K562 (cell line): ENCODE data around the gene ICA1. TPM values are rescaled to one million over a fixed set of nuclear protein-coding genes. Genes with fewer than 3 reads are reported as not detected.

Source experiments
- TAL1 ChIP-seq: fragments of 450-650 bp; IDR thresholded peaks from 2 replicates; pipeline ENCODE4 v1.6.1; 2016; ENCODE audit warnings: mild to moderate bottlenecking
- polyA plus RNA-seq, 8 experiments: library from polyadenylated mRNA; depleted of rRNA in 4 of 8; stranded (reverse) in 5 of 8; unstranded in 3 of 8; fragments of >200 nt; fragmentation: Nextera tagmentation in 2 of 8; fragmentation: Illumina TruSeq in 1 of 8; extraction: Ambion mirVana in 2 of 8; extraction: Trizol in 1 of 8; gene quantifications; 2 replicates each; pipeline versions ENCODE4 v1.2.1 to v1.2.3, GENCODE V29; 2011 to 2014; ENCODE audit warnings: inconsistent platforms in 1 of 8, missing spikeins in 1 of 8
- total RNA-seq, 7 experiments: library from RNA; depleted of rRNA in 6 of 7; stranded (reverse); fragments of >200 nt in 6 of 7; fragmentation: Illumina TruSeq in 2 of 7; extraction: Trizol in 2 of 7; gene quantifications; 2 replicates each; pipeline versions ENCODE4 v1.2.1 to v1.2.3, GENCODE V29; 2011 to 2021; ENCODE audit warnings: low replicate concordance in 1 of 7
- TF ChIP-seq, protein P1 (sequence below): fragments of 200-600 bp; sonication (generic); IDR thresholded peaks from one replicate; pipeline ENCODE4 v1.6.1; 2012; ENCODE audit warnings: mild to moderate bottlenecking, low read depth, low read length, inconsistent platforms

The ICA1 gene
- total and polyA plus RNA-seq, 9 of the 15 experiments (the other 6 are each of a cell fraction or from before 2014, with no cell fraction given): 7.1 to 22.3 (median 16.4) TPM

DNA sequence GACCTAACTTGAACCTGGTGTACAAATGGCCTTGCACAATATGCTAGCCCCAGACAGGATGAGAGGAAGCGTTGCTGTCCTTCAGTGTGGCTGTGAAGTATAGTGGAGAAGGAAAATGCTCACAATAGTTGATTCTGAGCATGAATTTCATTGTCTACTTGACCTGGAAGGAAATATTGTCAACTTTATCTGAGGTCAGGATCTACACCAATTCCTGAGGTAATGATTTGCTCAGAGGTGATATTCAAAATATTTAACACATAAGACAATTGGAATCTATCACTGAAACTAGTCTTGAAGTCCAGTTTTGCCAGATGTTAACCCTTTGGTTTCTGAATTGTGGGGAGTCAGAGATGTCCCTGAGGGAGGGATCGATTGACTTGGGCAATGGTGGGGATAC lies 20.9 kb upstream of the ICA1 start (continued):
- TF ChIP-seq, protein P1, sequence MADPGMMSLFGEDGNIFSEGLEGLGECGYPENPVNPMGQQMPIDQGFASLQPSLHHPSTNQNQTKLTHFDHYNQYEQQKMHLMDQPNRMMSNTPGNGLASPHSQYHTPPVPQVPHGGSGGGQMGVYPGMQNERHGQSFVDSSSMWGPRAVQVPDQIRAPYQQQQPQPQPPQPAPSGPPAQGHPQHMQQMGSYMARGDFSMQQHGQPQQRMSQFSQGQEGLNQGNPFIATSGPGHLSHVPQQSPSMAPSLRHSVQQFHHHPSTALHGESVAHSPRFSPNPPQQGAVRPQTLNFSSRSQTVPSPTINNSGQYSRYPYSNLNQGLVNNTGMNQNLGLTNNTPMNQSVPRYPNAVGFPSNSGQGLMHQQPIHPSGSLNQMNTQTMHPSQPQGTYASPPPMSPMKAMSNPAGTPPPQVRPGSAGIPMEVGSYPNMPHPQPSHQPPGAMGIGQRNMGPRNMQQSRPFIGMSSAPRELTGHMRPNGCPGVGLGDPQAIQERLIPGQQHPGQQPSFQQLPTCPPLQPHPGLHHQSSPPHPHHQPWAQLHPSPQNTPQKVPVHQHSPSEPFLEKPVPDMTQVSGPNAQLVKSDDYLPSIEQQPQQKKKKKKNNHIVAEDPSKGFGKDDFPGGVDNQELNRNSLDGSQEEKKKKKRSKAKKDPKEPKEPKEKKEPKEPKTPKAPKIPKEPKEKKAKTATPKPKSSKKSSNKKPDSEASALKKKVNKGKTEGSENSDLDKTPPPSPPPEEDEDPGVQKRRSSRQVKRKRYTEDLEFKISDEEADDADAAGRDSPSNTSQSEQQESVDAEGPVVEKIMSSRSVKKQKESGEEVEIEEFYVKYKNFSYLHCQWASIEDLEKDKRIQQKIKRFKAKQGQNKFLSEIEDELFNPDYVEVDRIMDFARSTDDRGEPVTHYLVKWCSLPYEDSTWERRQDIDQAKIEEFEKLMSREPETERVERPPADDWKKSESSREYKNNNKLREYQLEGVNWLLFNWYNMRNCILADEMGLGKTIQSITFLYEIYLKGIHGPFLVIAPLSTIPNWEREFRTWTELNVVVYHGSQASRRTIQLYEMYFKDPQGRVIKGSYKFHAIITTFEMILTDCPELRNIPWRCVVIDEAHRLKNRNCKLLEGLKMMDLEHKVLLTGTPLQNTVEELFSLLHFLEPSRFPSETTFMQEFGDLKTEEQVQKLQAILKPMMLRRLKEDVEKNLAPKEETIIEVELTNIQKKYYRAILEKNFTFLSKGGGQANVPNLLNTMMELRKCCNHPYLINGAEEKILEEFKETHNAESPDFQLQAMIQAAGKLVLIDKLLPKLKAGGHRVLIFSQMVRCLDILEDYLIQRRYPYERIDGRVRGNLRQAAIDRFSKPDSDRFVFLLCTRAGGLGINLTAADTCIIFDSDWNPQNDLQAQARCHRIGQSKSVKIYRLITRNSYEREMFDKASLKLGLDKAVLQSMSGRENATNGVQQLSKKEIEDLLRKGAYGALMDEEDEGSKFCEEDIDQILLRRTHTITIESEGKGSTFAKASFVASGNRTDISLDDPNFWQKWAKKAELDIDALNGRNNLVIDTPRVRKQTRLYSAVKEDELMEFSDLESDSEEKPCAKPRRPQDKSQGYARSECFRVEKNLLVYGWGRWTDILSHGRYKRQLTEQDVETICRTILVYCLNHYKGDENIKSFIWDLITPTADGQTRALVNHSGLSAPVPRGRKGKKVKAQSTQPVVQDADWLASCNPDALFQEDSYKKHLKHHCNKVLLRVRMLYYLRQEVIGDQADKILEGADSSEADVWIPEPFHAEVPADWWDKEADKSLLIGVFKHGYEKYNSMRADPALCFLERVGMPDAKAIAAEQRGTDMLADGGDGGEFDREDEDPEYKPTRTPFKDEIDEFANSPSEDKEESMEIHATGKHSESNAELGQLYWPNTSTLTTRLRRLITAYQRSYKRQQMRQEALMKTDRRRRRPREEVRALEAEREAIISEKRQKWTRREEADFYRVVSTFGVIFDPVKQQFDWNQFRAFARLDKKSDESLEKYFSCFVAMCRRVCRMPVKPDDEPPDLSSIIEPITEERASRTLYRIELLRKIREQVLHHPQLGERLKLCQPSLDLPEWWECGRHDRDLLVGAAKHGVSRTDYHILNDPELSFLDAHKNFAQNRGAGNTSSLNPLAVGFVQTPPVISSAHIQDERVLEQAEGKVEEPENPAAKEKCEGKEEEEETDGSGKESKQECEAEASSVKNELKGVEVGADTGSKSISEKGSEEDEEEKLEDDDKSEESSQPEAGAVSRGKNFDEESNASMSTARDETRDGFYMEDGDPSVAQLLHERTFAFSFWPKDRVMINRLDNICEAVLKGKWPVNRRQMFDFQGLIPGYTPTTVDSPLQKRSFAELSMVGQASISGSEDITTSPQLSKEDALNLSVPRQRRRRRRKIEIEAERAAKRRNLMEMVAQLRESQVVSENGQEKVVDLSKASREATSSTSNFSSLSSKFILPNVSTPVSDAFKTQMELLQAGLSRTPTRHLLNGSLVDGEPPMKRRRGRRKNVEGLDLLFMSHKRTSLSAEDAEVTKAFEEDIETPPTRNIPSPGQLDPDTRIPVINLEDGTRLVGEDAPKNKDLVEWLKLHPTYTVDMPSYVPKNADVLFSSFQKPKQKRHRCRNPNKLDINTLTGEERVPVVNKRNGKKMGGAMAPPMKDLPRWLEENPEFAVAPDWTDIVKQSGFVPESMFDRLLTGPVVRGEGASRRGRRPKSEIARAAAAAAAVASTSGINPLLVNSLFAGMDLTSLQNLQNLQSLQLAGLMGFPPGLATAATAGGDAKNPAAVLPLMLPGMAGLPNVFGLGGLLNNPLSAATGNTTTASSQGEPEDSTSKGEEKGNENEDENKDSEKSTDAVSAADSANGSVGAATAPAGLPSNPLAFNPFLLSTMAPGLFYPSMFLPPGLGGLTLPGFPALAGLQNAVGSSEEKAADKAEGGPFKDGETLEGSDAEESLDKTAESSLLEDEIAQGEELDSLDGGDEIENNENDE: no peak
- TF ChIP-seq TAL1: no peak
